HG02678 (cell line): ENCODE results near the gene TM4SF18.

Experiments
- ATAC-seq: cut with Tn5 transposase; IDR thresholded peaks from one replicate; pipeline ENCODE4 v1.9.1; 2021; ENCODE audit warnings: mild to moderate bottlenecking, moderate library complexity; ENCODE audit not compliant: unreplicated experiment

TM4SF18 gene

GRCh38 chr3:149291178-149291577 lies 42.3 kb downstream of the TM4SF18 start:
- ATAC-seq, result peak; percentile 71

GRCh38 chr3:149288655-149289054 lies 44.8 kb downstream of the TM4SF18 start:
- ATAC-seq, result no peak

- ATAC-seq, result no peak
Measured at GRCh38 chr3:149284034-149284433, 49.4 kb downstream of the TM4SF18 start.

- ATAC-seq, result no peak
Measured at GRCh38 chr3:149283401-149283800, 50.0 kb downstream of the TM4SF18 start.

- ATAC-seq, result no peak
Measured at GRCh38 chr3:149282836-149283235, 50.6 kb downstream of the TM4SF18 start.

- ATAC-seq, result no peak
Measured at GRCh38 chr3:149282322-149282721, 51.1 kb downstream of the TM4SF18 start.

GRCh38 chr3:149280671-149281349 lies 52.6 kb downstream of the TM4SF18 start:
- no peak for ATAC-seq

GRCh38 chr3:149278911-149279310 lies 54.5 kb downstream of the TM4SF18 start:
- ATAC-seq, result no peak

GRCh38 chr3:149277331-149277813 lies 56.1 kb downstream of the TM4SF18 start:
- ATAC-seq, result peak; percentile 80

GRCh38 chr3:149276619-149277018 lies 56.8 kb downstream of the TM4SF18 start:
- no peak for ATAC-seq

GRCh38 chr3:149274220-149274619 lies 59.2 kb downstream of the TM4SF18 start:
- no peak for ATAC-seq

- peak; percentile 77 for ATAC-seq
Measured at GRCh38 chr3:149273096-149273751, 60.2 kb downstream of the TM4SF18 start.

GRCh38 chr3:149271669-149272068 lies 61.8 kb downstream of the TM4SF18 start:
- ATAC-seq, result no peak

- ATAC-seq, result no peak
Measured at GRCh38 chr3:149270180-149270579, 63.3 kb downstream of the TM4SF18 start.

GRCh38 chr3:149269687-149270086 lies 63.7 kb downstream of the TM4SF18 start:
- ATAC-seq, result no peak
